HG03342 (cell line): Measurements from ENCODE around the gene CRISPLD2.

Experiments used
- ATAC-seq: cut with Tn5 transposase; IDR thresholded peaks from one replicate; pipeline ENCODE4 v1.9.1; 2021; ENCODE audit warnings: mild to moderate bottlenecking, moderate library complexity; ENCODE audit not compliant: unreplicated experiment

Gene CRISPLD2

DNA sequence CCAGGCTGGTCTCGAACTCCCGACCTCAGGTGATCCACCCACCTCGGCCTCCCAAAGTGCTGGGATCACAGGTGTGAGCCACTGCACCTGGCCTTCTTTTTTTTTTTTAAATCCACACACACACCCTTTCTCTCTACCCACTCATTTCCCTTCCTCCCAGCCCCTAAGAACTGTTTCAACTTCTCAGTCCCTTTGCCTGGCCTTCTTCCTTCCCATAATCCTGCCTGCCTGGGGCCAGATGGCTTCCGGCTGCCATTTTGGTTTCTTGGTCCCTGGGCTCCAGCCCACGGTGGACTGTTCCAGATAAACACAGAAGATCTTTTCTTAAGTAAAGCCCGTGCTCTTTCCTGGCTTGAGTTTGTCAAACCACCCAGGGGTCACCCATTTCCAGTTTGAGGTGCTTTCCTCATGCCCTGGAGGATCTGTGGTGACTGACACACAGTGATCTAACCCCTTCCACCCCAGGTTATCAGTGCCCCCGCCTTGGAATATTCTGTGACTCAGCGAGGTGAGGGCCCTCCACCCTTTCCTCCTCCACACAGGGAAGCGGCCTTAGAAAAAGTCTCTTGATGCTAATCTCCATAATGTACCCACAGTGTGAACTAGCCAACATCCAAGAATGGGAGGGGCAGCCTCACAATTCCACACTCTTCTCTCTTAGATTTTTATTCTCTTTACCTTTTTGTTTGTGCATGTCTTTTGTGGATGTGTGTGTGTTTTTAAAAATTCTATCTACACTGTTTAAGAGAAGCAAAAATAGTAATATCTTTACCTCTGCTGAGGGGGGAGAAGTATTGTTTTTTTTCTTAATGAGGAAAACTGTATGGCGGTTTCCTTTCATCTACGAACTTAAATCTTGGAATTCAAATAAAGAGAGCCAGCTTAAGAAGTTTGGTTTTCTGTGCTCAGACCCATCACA lies 60.0 kb downstream of the CRISPLD2 start:
- ATAC-seq = no peak

- no peak for ATAC-seq
Measured at GRCh38 chr16:84881702-84882521, 62.1 kb downstream of the CRISPLD2 start.

DNA sequence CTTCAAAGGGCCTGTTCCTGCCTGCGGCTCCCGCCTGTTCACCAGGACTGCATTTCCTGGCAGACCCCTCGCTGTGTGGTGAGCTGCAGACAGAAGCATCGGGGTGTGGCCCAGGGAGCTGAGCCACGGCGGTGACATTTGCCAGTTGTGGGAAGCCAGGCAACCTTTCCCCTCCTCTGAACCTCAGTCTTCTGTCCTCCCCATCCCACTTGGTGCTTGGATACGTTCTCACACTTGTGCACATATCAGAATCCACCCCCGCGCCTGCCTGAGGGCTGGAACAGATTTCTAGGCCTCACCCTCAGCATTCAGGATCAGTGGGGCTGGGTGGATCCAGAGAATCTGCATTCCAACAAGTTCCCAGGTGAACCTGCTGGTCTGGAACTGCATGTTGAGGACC lies 63.5 kb downstream of the CRISPLD2 start:
- ATAC-seq = no peak

DNA sequence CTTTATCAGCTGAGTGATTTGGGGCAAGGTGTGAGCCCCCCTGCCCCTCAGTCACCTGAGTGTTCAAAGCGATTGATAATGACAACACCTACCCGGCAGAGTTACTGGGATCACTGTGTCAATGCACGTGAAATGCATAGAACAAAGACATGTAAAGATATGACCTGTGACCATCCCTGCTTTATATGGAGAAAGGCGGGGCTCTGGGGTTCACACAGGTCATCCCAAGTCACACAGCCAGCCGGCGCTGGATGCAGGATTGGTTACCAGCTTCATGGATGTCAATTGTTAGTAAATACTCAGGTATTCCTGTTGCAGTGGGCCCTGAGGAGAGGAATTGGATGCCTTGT lies 64.4 kb downstream of the CRISPLD2 start:
- ATAC-seq = no peak

DNA sequence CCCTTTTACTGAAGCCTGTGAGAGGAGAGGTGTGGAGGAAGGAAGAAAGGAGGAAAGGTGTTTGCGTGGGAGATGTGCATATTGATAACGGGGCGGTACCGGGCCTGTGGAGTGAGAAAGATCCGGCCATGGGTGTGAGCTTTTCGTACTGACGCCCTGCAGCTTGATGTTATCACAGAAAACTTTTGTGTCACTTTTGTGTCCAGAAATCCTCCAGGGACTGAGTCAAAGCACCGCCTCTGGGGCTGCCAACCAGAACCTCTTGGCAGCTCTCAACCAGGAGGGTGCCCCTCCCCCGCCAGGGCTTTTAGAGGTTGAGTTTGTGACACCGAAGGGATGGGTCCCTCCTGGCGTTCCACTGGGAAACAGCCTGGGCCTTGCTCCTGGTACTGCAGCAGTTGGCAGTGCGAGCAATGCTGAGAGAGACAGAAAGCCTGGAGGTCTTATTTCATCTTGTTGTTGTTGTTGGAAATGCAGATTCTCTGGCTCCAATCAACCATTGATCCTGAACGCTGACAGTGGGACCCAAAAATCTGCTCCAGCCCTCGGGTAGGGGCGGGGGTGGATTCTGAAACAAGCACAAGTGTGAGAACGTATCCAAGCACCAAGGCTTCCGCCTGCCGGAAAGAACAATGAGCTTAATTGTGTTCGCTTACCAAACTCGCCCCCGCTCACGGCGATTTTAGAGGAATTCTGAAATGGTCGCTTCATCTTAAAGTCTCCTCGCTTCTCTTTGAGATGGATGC lies 65.0 kb downstream of the CRISPLD2 start:
- no peak for ATAC-seq

DNA sequence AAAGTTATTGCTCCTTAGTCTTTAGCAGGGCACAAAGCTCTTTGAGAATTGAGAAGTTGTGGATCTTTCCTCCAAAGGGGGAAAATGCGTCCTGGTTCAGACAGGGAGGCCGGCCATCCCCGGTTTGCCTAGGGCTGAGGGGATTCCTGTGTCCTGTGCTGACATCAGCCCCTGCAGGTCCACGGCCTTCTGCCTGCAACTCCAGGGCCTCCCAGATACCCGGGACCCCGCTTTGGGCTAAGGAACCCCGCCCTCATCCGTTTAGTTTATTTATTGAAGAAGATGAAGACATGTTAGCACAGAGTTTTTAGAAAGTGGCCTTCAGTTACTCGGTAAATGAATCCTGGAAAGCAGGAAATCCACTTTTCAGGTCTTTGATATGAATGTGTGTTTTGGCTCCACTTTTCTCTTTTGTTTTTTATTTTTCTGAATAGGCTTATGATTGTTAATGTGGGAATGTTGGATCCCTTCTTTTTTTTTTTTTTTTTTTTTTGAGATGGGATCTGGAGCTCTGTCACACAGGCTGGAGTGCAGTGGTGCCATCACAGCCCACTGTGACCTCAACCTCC lies 65.6 kb downstream of the CRISPLD2 start:
- no peak for ATAC-seq

GRCh38 chr16:84886497-84887090 lies 66.8 kb downstream of the CRISPLD2 start:
- ATAC-seq = no peak

GRCh38 chr16:84887207-84887606 lies 67.4 kb downstream of the CRISPLD2 start:
- no peak for ATAC-seq

GRCh38 chr16:84888450-84888849 lies 68.7 kb downstream of the CRISPLD2 start:
- ATAC-seq = no peak

DNA sequence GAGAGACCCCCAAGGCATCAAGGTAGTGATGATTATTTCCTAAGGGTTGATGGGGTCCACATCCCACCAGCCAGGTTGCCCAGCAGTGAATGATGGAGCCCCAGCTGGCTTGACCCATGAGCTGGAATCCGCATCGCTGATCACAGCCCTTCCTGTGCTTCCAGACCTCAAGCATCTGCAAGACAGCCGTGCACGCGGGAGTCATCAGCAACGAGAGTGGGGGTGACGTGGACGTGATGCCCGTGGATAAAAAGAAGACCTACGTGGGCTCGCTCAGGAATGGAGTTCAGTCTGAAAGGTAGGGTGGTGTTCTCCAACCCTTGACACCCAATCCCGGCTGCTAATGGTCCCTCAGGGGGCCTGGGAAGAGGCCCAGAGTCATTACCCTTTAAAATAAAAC lies 69.3 kb downstream of the CRISPLD2 start:
- no peak for ATAC-seq

- no peak for ATAC-seq
Measured at GRCh38 chr16:84890427-84890826, 70.6 kb downstream of the CRISPLD2 start.

DNA sequence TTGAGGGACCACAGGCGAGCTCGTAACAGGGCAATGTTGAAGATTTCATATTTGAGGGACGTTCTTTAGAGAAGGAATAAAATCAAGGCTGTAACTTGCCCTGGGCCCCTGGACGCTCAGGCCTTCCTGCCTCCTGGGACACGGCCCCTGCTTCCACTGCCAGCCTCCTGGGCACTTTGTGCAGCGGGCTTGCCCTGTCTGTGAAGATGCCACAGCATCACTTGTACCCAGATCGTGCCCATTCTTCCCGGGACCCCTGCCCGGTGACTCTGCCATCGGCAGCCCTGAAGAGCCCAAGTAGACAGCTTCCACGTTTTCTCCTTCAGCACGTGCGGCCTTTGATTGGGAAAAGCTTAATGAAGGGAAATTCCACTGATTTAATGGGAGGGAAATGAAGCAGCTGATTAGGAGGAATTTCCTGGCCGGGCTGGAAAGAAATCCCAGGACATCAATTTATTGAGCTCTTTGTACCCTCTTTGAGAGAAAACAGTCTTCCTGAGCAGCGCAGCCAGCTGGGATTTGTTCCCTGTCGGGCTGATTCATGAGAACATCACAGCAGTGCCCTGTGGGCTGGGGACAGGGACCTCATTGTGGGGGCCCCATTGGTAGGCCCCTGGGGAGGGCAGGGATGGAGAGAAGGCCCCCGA lies 71.5 kb downstream of the CRISPLD2 start:
- ATAC-seq = no peak

GRCh38 chr16:84892097-84892496 lies 72.3 kb downstream of the CRISPLD2 start:
- no peak for ATAC-seq

DNA sequence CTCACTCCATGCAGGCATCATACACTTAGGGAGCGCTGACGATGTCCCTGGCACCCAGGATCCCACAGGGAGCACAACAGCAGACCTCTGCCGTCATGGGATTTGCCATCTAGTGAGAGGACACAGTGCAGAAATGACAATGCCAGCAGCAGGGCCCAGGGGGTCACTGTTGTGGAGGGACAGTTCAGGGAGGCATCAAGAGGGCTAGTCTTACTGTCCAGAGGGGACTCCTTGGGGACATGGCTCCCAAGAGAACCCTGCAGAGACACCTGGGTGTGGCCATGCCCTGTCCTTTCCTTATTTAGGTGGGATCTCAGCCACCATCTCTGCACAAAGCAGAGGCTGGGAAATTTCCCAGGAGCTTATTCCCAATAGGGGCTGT lies 73.7 kb downstream of the CRISPLD2 start:
- ATAC-seq = no peak

DNA sequence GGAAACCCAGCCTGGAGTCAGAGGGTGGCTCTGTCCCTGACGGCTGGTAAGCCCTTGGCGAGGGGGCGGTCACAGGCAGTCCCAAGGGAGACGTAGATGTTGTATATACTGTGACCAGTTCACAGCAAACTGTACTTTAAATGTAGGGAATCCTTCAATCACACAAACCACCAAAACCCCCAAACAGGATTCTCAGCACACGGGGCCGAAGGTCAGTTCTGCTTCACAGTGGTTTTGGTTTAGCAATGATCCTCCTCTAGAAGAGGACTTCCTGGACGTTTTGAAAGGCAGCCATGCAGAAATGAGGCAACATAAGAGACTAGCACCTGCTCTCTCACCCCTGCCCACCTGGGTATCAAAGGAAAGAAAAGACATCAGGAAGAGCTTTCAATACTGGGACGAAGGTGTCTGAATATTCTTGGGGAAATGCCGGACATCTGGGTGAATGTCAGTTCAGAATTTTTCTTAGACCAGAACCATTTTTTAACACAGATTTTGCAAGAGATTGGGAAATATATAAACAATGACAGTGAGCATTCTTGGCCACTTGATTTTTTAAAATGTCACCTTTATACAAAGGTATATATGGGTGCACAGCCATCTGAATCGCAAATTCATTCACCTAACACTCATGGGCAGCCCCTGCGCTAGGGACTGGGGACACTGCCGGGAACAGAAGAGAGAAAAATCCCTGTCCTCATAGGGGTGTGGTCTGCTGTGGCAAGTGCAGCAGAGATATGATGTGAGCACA lies 74.2 kb downstream of the CRISPLD2 start:
- ATAC-seq = no peak

- ATAC-seq = no peak
Measured at GRCh38 chr16:84895016-84895415, 75.2 kb downstream of the CRISPLD2 start.

GRCh38 chr16:84896847-84897246 lies 77.1 kb downstream of the CRISPLD2 start:
- no peak for ATAC-seq

DNA sequence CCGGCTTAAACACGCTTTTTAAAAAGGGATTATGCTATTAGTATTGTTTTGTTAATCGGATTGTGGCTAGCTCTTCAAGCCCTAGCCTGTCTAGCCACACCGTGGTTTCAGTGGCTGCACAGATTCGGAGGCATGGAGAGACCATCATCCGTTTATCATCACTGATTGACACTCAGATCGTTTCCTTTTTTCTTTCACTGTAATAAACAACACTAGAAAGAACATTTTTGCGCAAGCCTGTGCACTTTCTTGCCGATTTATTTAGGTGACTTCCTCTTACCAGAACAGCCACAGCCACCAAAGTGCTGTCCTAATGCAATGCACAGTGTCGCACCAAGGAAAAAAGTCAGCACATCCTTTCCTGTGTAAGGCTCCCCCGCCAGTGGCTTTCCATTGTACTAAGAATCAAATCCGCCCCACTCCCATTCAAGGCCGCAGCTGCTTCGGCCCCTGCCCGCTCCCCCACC lies 78.2 kb downstream of the CRISPLD2 start:
- ATAC-seq = no peak

- ATAC-seq = no peak
Measured at GRCh38 chr16:84898447-84898846, 78.7 kb downstream of the CRISPLD2 start.
